D721Med (cell line): Measurements from ENCODE around the gene OR2AE1.
"Not testable (repeated sequence)": the region's sequence is repeated elsewhere in the genome, so short reads cannot be mapped to it uniquely, and the experiment has no call there.

ENCODE experiments used
- DNase-seq: peaks from one replicate; pipeline ENCODE4 v3.0.0; 2011; ENCODE audit warnings: low spot score; ENCODE audit not compliant: insufficient read length
- FAIRE-seq: peaks from 2 replicates; lab custom pipeline; 2011; peaks lifted over from hg19 to GRCh38; lab: Jason Lieb, UNC
- TF ChIP-seq, protein P1 (sequence below): IDR thresholded peaks from 2 replicates; pipeline ENCODE4 v1.5.1; 2012; ENCODE audit warnings: mild to moderate bottlenecking, control low read depth; ENCODE audit not compliant: insufficient read depth; ENCODE audit errors: missing control alignments

OR2AE1 gene

DNA sequence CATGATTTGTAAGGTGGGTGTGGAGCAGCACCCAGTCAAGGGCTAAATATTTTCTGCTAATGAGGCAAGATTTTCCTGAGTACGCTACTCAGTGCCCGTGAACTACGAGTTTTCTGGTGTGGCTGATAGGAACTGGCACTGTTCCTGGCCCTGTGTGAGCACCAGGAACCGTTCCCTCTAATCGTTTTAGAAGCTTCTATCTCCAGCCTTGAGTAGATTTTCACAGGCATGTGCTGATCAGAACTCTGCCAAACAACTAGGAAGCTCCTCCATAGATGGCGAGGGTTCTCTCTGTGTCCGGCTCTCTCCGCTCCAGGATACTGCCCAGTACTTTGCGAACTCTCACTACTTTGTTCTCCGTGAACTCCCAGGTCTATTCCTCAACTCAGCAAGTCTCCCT lies 24.7 kb upstream of the OR2AE1 start:
- FAIRE-seq: no peak
- TF ChIP-seq, protein P1, sequence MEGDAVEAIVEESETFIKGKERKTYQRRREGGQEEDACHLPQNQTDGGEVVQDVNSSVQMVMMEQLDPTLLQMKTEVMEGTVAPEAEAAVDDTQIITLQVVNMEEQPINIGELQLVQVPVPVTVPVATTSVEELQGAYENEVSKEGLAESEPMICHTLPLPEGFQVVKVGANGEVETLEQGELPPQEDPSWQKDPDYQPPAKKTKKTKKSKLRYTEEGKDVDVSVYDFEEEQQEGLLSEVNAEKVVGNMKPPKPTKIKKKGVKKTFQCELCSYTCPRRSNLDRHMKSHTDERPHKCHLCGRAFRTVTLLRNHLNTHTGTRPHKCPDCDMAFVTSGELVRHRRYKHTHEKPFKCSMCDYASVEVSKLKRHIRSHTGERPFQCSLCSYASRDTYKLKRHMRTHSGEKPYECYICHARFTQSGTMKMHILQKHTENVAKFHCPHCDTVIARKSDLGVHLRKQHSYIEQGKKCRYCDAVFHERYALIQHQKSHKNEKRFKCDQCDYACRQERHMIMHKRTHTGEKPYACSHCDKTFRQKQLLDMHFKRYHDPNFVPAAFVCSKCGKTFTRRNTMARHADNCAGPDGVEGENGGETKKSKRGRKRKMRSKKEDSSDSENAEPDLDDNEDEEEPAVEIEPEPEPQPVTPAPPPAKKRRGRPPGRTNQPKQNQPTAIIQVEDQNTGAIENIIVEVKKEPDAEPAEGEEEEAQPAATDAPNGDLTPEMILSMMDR: no peak
- DNase-seq: no peak

DNA sequence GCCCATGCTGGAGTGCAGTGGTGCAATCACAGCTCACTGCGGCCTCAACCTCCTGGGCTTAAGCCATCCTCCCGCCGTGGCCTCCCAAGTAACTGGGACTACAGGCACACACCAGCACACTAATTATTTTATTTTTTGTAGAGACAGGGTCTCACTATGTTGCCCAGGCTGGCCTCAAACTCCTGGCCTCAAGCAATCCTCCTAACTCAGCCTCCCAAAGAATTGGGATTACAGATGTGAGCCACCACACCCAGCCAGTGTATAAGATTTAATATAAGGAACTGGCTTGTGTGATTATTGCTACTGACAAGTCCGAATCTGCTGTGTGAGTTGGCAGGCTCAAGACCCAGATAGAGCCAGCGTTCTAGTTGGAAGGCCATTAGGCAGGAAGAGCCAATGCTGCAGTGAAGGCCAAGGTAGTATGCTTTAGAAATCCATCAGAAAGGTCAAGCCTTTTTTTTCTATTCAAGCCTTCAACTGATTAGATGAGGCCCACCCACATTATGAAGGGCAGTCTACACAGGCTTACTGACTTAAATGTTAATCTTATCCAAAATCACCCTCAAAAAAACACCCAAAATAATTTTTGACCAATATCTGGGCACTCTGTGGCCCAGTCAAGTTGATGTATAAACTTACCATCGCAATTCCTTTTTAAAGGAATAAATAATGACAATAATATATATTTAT lies 23.1 kb upstream of the OR2AE1 start:
- no peak for FAIRE-seq
- TF ChIP-seq, protein P1: no peak
- DNase-seq: no peak

DNA sequence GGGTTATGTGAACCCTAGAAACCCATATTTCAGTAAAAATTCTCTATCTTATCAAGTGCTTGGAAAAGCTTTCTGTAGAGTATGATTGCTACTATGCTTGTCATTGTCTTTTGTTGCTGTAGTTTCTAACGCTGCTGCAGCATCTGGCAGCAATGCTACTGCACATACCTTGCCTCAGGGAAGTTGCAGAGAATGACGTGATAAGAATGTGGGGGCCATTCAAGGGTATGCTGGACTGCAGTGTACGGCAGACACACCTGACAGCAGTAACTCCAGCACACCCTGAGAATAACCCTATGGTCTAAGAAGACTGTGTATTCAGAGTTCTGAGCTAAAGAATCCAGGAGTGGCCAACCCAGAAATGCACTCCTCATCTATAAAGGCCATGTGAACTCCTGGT lies 22.0 kb upstream of the OR2AE1 start:
- TF ChIP-seq, protein P1: no peak
- DNase-seq (no peak), FAIRE-seq (no peak)

DNA sequence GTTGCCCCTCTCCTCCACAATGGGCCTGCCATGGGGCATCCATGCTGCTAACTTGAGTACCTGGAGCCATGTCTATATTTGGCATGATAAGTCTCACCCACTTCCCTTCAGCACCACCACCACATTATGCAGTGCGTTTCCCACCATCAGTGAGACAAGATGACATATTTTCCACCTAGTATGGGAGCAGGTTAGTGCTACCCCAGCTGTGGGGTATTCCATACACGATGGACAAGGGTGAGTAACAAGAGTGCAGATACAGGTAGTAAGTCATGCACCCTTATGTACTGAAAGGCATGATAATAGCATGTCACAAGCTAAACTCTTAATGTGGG lies 21.2 kb upstream of the OR2AE1 start:
- FAIRE-seq: no peak
- no peak for DNase-seq
- TF ChIP-seq, protein P1: no peak

DNA sequence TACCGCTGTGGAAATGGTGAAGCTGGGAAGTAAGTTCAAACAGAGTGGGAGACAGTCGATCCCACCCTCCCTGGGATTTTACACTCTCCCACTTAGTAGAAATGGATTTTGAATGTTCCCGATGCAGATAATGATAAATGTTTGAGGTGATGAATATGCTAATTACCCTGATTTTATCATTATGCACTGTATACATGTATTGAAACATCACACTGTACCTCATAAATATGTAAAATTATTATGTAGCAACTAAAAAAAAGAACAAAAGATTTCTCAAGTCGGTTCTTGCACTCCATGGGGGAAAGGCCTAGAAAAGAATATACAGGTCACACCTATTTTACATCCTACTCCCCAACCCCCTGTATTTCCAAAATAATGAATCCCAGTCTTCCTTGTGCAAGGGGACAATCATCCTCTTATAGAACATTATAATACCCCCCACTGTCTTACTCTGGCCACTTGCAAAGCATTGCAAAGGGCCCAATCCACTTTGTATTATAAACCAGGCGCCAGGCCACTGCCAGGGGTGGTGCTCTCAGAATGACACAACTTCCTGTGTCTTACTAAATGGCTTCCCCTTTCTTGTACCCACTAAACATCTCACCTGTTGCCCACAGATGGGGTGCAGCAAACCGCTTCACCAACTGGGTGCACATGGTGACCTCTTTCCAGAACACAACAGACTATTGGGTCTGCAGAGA lies 20.6 kb upstream of the OR2AE1 start:
- FAIRE-seq (no peak), DNase-seq (no peak)
- TF ChIP-seq, protein P1: no peak

DNA sequence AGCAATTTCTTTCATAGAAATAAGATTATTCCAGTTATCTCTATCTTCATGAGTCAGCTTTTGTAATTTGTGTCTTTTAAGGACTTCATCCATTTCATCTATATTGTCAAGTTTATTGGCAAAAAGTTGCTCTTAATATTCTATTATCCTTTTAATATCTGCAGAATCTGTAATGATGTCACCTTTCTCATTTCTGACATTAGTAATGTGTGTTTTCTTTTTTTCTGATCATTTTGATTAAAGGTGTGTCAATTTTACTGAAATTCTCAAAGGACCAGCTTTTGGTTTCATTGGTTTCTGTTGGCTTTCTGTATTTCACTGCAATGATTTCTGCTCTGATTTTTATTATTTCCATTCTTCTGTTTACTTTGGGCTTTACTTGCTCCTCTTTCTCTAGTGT lies 17.9 kb upstream of the OR2AE1 start:
- DNase-seq: no peak
- TF ChIP-seq, protein P1: no peak
- FAIRE-seq: no peak

DNA sequence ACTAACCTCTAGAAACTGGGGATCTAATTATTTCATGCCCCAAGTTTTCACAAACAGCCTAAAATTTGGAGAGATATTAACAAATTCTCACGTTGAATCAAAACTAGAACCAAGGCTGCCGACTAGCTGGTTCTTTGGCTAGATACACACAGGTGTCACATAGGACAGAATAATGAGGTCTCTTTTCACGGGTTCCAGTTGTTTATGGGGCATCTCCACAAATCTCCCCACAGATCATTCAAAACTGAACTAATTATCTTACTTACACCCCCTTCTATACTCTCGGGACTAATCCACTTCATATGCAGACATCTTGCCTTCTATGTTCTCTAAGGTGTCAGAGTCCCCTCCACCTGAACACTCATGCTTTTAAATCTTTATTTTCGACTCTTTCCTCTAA lies 16.4 kb upstream of the OR2AE1 start:
- no peak for FAIRE-seq
- TF ChIP-seq, protein P1: no peak

DNA sequence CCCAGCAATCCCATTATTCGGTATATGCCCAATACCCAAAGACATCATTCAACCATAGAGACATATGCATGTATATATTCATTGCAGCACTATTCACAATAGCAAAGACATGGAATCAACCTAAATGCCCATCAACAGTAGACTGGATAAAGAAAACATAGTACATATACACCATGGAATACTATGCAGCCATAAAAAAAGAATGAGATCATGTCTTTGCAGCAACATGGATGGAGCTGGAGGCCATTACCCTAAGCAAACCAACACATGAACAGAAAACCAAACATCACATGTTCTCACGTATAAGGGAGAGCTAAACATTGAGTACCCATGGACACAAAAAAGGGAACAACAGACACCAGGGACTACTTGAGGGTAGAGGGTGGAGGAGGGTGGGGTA lies 13.5 kb upstream of the OR2AE1 start:
- FAIRE-seq, DNase-seq: not testable (repeated sequence)

More for the DNA sequence above, 16.4 kb upstream of the OR2AE1 start:
- DNase-seq: no peak

DNA sequence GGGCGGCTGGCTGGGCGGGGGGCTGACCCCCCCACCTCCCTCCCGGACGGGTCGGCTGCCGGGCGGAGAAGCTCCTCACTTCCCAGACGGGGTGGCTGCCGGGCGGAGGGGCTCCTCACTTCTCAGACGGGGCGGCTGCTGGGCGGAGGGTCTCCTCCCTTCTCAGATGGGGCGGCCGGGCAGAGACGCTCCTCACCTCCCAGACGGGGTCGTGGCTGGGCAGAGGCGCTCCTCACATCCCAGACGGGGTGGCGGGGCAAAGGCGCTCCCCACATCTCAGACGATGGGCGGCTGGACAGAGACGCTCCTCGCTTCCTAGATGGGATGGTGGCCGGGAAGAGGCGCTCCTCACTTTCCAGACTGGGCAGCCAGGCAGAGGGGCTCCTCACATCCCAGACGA lies 11.5 kb upstream of the OR2AE1 start:
- not testable (repeated sequence) for FAIRE-seq, DNase-seq
